CD8-positive, alpha-beta memory T cell (primary cell): Measurements from ENCODE around the gene TMBIM1. TPM values are rescaled to one million over a fixed set of nuclear protein-coding genes. Genes with fewer than 3 reads are reported as not detected.

Experiments
- CTCF ChIA-PET: fragments of 350-600 bp; sonication (Branson Sonifier 250); formaldehyde crosslinking; loops from one replicate; lab custom pipeline; 2021; ENCODE audit warnings: antibody characterized with exemption; lab: Charles Lee
- POLR2A ChIA-PET: fragments of 350-600 bp; sonication (Branson Sonifier 250); formaldehyde crosslinking; loops from one replicate; lab custom pipeline; 2021; ENCODE audit warnings: antibody characterized with exemption; lab: Charles Lee
- DNase-seq, 5 donors: peaks; one replicate each; pipeline versions ENCODE4 v3.0.0 to v3.0.0-alpha.2; 2020 to 2022; ENCODE audit warnings: mixed read lengths in 1 of 5
- H3K27ac ChIP-seq: one replicate; pipeline ENCODE4 v1.7.0; 2013; ENCODE audit warnings: low read depth, mild to moderate bottlenecking, low read length, moderate library complexity
- H3K27me3 ChIP-seq: 2 replicates; pipeline ENCODE4 v1.7.0; 2013; ENCODE audit warnings: low read length, mild to moderate bottlenecking; ENCODE audit not compliant: insufficient read depth, poor library complexity, severe bottlenecking
- H3K36me3 ChIP-seq: 2 replicates; pipeline ENCODE4 v1.7.0; 2013; ENCODE audit warnings: mild to moderate bottlenecking, low read length, moderate library complexity; ENCODE audit not compliant: insufficient read depth
- H3K4me1 ChIP-seq: 2 replicates; pipeline ENCODE4 v1.7.0; 2013; ENCODE audit warnings: mild to moderate bottlenecking, low read length, moderate library complexity; ENCODE audit not compliant: insufficient read depth
- H3K4me3 ChIP-seq: 2 replicates; pipeline ENCODE4 v1.7.0; 2013; ENCODE audit warnings: mild to moderate bottlenecking, low read length
- H3K9me3 ChIP-seq: 2 replicates; pipeline ENCODE4 v1.7.0; 2013; ENCODE audit warnings: mild to moderate bottlenecking, low read length
- H3K27ac Mint-ChIP-seq, 8 donors: one replicate each; pipeline ENCODE4 v1.8.0; 2020 to 2021; ENCODE audit warnings: mixed read lengths in 8 of 8, mild to moderate bottlenecking in 6 of 8, inconsistent platforms in 3 of 8, moderate library complexity in 3 of 8
- H3K27me3 Mint-ChIP-seq, 2 donors: one replicate each; pipeline ENCODE4 v1.8.0; 2020 to 2021; ENCODE audit warnings: mixed read lengths in 2 of 2, mild to moderate bottlenecking in 1 of 2, moderate library complexity in 1 of 2
- H3K36me3 Mint-ChIP-seq, 3 donors: one replicate each; pipeline ENCODE4 v1.8.0; 2020 to 2021; ENCODE audit warnings: mixed read lengths in 3 of 3, inconsistent platforms in 1 of 3, mild to moderate bottlenecking in 1 of 3
- H3K4me1 Mint-ChIP-seq, 3 donors: one replicate each; pipeline ENCODE4 v1.8.0; 2020 to 2021; ENCODE audit warnings: mixed read lengths in 3 of 3, inconsistent platforms in 1 of 3, mild to moderate bottlenecking in 1 of 3
- H3K4me3 Mint-ChIP-seq, 7 donors: one replicate each; pipeline ENCODE4 v1.8.0; 2020 to 2021; ENCODE audit warnings: mixed read lengths in 7 of 7, mild to moderate bottlenecking in 6 of 7, moderate library complexity in 4 of 7, inconsistent platforms in 2 of 7
- H3K9me3 Mint-ChIP-seq, 5 donors: one replicate each; pipeline ENCODE4 v1.8.0; 2020 to 2022; ENCODE audit warnings: mixed read lengths in 5 of 5, mild to moderate bottlenecking in 3 of 5, moderate library complexity in 2 of 5, inconsistent platforms in 1 of 5
- polyA plus RNA-seq: library from polyadenylated mRNA; unstranded; fragments of 300-500 nt; fragmentation: Illumina TruSeq; gene quantifications from one replicate; pipeline ENCODE4 v1.2.3, GENCODE V29; 2021
- total RNA-seq, 2 experiments: library from RNA; stranded (reverse); gene quantifications; one replicate each; pipeline ENCODE4 v1.2.3, GENCODE V29; 2021

Gene TMBIM1
- total and polyA plus RNA-seq, 3 experiments from 2014 or later: 82.3 to 149 (median 92.3) TPM

DNA sequence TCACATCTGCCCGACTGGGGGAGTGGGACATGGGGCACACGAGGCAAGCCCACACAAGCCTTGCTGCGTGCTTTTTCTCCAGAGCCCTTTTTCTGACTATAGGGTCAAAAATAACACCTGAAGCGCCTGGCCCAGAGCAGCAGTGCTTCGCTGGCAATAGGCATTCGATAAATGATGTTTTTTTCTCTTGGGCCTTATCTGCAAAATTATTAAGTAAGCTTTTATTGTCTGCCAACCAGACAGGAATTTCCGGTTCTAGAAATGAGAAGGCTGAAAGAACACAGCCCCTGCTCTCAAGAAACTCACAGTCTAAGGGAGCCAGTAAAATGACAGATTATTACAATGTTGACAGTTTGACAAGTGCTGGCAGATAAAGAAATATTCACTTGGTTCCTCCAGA, 2.7 kb upstream of the TMBIM1 start:
- Mint-ChIP-seq H3K27me3 (no peaks in the 10 kb centered on the region), H3K36me3 (peaks cover 0 to 12% (median 0%) of the 10 kb centered on the region in 3 donors), H3K4me3 (peak overlapping the region in 1 of 7 donors; percentile 90), H3K9me3 (no peaks in the 10 kb centered on the region), H3K4me1 (peaks cover 24 to 43% (median 34%) of the 10 kb centered on the region in 3 donors), H3K27ac (peak overlapping the region in 3 of 8 donors; percentile 25 to 79 (median 33))
- Histone ChIP-seq H3K27ac (no peak overlapping the region), H3K9me3 (no peaks in the 10 kb centered on the region), H3K4me1 (peaks cover 33% of the 10 kb centered on the region), H3K27me3 (no peaks in the 10 kb centered on the region), H3K36me3 (no peaks in the 10 kb centered on the region), H3K4me3 (no peak overlapping the region)
- CTCF ChIA-PET: interaction anchor here (1.0 to 8.3 kb wide), 6 partner anchors 8 to 101 kb away, joined by 3 to 144 read pairs (median 6); partner anchors contain the start of genes AAMP, CATIP and PNKD
- POLR2A ChIA-PET: interaction anchor here (0.6 kb wide), 1 partner anchor 12 kb away, joined by 6 read pairs; no protein-coding TSS in a partner anchor
- DNase-seq: no peak

DNA sequence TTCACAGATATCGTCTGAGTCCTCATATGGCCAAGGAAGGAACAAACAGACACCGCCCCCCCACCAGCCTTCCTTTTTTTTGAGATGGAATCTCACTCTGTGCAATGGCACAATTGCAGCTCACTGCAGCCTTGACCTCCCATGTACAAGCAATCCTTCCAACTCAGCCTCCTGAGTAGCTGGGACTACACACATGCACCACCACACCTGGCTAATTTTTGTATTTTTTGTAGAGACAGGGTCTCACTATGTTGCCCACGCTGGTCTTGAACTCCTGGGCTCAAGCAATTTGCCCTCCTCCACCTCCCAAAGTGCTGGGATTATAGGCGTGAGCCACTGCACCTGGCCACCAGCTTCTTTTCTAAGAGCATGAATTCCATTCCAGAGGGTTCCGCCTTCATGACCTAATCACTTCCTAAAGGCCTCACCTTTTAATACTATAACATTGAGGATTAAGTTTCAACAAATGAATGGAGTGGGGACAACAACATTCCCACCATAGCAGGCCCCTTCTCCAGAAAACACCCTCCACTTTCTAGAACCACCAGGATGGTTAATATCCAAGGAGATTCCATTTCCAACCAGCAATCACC, 2.2 kb upstream of the TMBIM1 start:
- Histone ChIP-seq H3K9me3 (no peaks in the 10 kb centered on the region), H3K27me3 (no peaks in the 10 kb centered on the region), H3K36me3 (no peaks in the 10 kb centered on the region), H3K27ac (no peak overlapping the region), H3K4me1 (peaks cover 38% of the 10 kb centered on the region), H3K4me3 (no peak overlapping the region)
- ChIA-PET POLR2A (no interaction called here), CTCF (interaction anchor here (1.8 to 8.3 kb wide), 4 partner anchors 8 to 101 kb away, joined by 6 to 144 read pairs (median 44); partner anchors contain the start of genes AAMP, CATIP and PNKD)
- peak overlapping the region in 3 of 8 donors; percentile 41 to 99 (median 63) for H3K27ac Mint-ChIP-seq
- peak overlapping the region in 2 of 7 donors; percentile 16 to 90 for H3K4me3 Mint-ChIP-seq
- peaks cover 29 to 48% (median 39%) of the 10 kb centered on the region in 3 donors for H3K4me1 Mint-ChIP-seq
- peaks cover 0 to 16% (median 0%) of the 10 kb centered on the region in 3 donors for H3K36me3 Mint-ChIP-seq
- H3K27me3 Mint-ChIP-seq: no peaks in the 10 kb centered on the region
- no peak for DNase-seq
- H3K9me3 Mint-ChIP-seq: no peaks in the 10 kb centered on the region

DNA sequence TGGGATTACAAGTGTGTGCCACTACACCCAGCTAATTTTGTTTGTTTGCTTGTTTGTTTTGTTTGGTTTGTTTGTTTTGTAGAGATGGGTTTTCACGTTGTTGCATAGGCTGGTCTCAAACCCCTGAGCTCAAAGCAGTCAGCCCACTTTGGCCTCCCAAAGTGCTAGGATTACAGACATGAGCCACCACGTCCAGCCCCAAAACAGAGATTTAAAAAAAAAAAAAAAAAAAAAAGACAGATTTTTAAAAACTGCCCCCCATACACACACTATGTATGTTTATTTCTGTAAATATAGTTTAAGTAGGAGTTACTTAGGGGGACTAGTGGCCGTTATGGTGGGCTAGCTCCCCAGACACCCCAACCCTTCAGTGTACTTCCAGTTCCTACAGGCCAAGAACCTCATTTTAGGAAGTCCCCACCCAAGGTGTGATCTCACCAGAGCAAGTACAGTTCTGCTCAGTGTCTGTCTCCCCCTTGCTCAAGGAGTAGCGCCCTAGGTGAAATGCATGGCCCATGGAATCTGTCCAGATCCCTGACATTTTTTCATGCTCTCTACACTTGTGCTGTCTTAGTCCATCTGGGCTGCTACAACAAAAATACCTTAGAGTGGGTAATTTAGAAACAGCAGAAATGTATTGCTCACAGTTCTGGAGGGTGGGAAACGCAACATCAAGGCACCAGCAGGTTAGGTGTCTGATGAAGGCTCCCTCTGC, 1.6 kb upstream of the TMBIM1 start:
- peak overlapping the region in 3 of 7 donors; percentile 28 to 90 (median 41) for H3K4me3 Mint-ChIP-seq
- H3K9me3 Mint-ChIP-seq: no peaks in the 10 kb centered on the region
- H3K36me3 Mint-ChIP-seq: peaks cover 0 to 16% (median 0%) of the 10 kb centered on the region in 3 donors
- CTCF ChIA-PET: interaction anchor here (0.7 to 8.3 kb wide), 8 partner anchors 7 to 107 kb away, joined by 3 to 144 read pairs (median 13); partner anchors contain the start of genes AAMP, CATIP, CTDSP1 and PNKD
- no peaks in the 10 kb centered on the region for H3K36me3 ChIP-seq
- H3K27me3 Mint-ChIP-seq: no peaks in the 10 kb centered on the region
- peaks cover 34 to 53% (median 45%) of the 10 kb centered on the region in 3 donors for H3K4me1 Mint-ChIP-seq
- H3K9me3 ChIP-seq: no peaks in the 10 kb centered on the region
- H3K27ac Mint-ChIP-seq: peak overlapping the region in 7 of 8 donors; percentile 19 to 99 (median 88)
- no peak overlapping the region for H3K27ac ChIP-seq
- no peak overlapping the region for H3K4me3 ChIP-seq
- H3K27me3 ChIP-seq: no peaks in the 10 kb centered on the region
- POLR2A ChIA-PET: interaction anchor here (0.6 to 0.7 kb wide), 2 partner anchors 62 to 279 kb away, joined by 4 to 8 read pairs; no protein-coding TSS in a partner anchor
- H3K4me1 ChIP-seq: peaks cover 44% of the 10 kb centered on the region
- DNase-seq: no peak

DNA sequence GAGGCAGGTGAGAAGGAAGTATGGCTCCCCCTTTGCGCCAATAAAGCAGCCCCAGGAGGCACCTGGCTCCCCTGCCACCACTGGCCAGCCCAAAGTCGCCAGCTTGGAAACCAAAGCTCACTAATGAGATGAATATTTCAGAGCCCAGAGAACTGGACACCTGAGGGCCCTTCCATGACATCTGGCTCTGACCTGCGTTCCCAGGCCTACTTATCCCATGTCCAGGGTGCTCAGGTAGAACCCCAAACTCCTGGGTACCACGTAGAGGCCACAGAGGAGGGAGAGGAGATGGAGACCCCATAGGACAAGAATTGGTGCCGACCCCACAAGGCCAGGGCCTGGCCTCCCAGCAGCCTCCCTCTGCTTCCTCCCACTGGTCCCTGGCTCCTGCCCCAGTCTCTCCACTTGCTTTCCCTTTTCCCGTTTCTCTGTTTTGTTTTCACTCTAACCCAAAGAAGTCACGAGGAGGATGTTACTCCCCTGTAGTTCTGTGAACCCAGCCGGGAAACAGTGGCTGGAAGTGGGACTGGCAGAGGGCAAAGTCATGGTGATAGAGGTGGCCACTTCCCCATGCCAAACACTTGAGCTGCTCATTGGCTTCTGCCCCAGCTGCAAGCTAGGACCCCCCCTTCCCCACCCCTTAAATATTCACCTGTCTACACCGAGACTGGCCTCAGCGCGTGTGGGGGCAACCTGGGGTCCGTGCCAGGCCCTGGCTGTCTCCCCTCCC, 820 bp downstream of the TMBIM1 start:
- ChIA-PET POLR2A (interaction anchor here (0.7 to 2.2 kb wide), 5 partner anchors 17 to 76 kb away, joined by 3 to 10 read pairs (median 3); partner anchors contain the start of genes AAMP and PNKD), CTCF (interaction anchor here (0.9 to 8.3 kb wide), 14 partner anchors 9 to 242 kb away, joined by 3 to 144 read pairs (median 7); partner anchors contain the start of genes AAMP, ARPC2, CATIP and CTDSP1)
- peaks cover 65% of the 10 kb centered on the region for H3K4me1 ChIP-seq
- H3K27ac Mint-ChIP-seq: peak overlapping the region; percentile 88 to 99 (median 98)
- DNase-seq: no peak
- H3K27me3 ChIP-seq: no peaks in the 10 kb centered on the region
- peak overlapping the region; percentile 84 for H3K27ac ChIP-seq
- no peaks in the 10 kb centered on the region for H3K9me3 ChIP-seq
- no peaks in the 10 kb centered on the region for H3K27me3 Mint-ChIP-seq
- no peaks in the 10 kb centered on the region for H3K9me3 Mint-ChIP-seq
- H3K36me3 ChIP-seq: no peaks in the 10 kb centered on the region
- H3K4me3 Mint-ChIP-seq: peak overlapping the region; percentile 88 to 94 (median 92)
- peaks cover 54 to 75% (median 66%) of the 10 kb centered on the region in 3 donors for H3K4me1 Mint-ChIP-seq
- peak overlapping the region; percentile 83 for H3K4me3 ChIP-seq
- H3K36me3 Mint-ChIP-seq: peaks cover 0 to 19% (median 0%) of the 10 kb centered on the region in 3 donors

DNA sequence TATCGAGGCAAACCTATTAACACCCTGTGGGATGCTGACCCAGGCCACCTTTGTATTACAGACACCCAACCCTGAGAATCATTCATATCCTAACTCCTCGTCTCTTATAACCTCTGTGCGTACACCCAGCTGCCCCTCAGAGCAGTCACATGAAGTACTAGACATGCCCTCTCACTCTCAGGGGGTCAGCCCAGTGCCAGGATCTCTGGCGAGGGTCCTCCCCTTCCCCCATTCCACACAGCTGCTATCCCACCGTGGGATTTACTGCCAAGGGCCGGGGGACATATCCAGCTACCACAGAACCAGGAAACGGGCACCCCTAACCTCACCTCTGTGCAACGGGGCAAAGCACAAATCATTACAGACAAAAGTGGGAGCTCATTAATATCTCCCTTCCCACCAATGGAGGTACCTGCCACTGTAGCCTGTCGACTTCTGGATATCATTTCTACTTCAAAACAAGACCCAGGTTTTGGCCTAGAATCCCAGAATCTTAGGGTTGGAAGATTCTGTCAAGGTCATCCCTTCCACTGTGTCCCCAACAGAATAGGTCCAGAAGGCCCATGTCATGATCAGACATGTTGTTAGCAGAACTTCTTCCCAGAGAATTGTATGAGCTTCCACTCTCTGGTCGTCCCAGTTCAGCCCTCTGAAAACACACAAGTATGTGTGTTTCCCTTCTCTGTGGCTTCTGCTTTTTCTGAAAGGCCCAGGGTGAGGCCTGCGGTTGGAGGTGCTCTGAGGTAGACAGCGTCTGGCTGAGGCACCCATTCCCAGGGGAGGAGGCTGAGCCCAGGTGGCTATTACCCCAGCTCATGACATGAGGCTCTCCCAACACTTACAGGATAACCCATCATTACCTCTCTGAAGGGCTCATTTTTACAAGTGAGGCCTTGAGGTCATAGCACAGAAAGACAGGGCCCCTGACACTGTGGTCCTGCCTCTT, 1.7 kb downstream of the TMBIM1 start:
- H3K4me3 ChIP-seq: peak overlapping the region; percentile 83
- no peaks in the 10 kb centered on the region for H3K9me3 ChIP-seq
- peaks cover 63 to 84% (median 75%) of the 10 kb centered on the region in 3 donors for H3K4me1 Mint-ChIP-seq
- H3K4me1 ChIP-seq: peaks cover 74% of the 10 kb centered on the region
- H3K36me3 Mint-ChIP-seq: peaks cover 0 to 21% (median 0%) of the 10 kb centered on the region in 3 donors
- DNase-seq: peak; percentile 50 to 74 (median 57)
- H3K27me3 Mint-ChIP-seq: no peaks in the 10 kb centered on the region
- H3K9me3 Mint-ChIP-seq: no peaks in the 10 kb centered on the region
- H3K4me3 Mint-ChIP-seq: peak overlapping the region; percentile 88 to 94 (median 92)
- H3K27ac Mint-ChIP-seq: peak overlapping the region; percentile 89 to 99 (median 98)
- H3K27ac ChIP-seq: peak overlapping the region; percentile 84
- H3K27me3 ChIP-seq: no peaks in the 10 kb centered on the region
- ChIA-PET POLR2A (interaction anchor here (1.0 to 2.2 kb wide), 3 partner anchors 16 to 20 kb away, joined by 3 to 10 read pairs (median 5); partner anchors contain the start of genes AAMP and PNKD), CTCF (interaction anchor here (0.9 to 8.3 kb wide), 13 partner anchors 8 to 243 kb away, joined by 3 to 144 read pairs (median 8); partner anchors contain the start of genes AAMP, ARPC2, CATIP and CTDSP1)
- H3K36me3 ChIP-seq: no peaks in the 10 kb centered on the region

DNA sequence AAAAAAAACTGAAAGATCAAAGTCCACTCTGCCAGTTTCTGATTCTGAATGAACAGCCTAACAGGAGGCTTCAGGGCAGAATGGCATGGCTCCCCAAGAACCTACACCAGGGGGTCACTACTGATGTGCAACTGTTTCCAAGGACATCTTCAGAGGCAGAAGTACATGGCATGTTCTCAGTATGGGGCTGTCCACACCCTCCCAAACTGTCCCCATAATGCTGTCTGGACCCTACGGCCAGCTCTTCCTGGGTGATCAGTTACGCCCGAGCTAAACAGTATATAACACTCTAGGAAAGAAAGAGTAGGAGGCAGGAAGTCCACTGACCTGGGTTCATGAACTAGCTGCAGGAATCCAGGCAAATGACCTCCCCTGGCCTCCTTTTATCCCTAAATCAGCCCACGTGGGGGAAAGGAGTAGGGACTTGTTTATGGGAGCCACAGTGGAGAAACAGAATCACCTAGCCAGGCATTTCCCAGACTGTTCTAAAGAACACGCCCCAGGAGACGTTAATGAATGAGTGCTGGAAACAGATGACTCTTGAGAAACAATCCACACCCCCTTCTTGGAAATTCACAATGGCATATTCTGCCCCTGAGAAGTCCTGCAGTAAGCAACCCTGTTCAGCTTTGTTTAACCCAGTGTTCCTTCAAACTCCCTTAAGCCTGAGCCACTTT, 2.5 kb downstream of the TMBIM1 start:
- POLR2A ChIA-PET: interaction anchor here (2.0 to 4.3 kb wide), 3 partner anchors 18 to 19 kb away, joined by 5 to 41 read pairs (median 10); partner anchors contain the start of genes AAMP and PNKD
- H3K9me3 Mint-ChIP-seq: no peaks in the 10 kb centered on the region
- Histone ChIP-seq H3K9me3 (no peaks in the 10 kb centered on the region), H3K27me3 (no peaks in the 10 kb centered on the region), H3K27ac (peak overlapping the region; percentile 84), H3K36me3 (no peaks in the 10 kb centered on the region), H3K4me1 (peaks cover 82% of the 10 kb centered on the region), H3K4me3 (peak overlapping the region; percentile 83)
- peak overlapping the region; percentile 88 to 94 (median 92) for H3K4me3 Mint-ChIP-seq
- peak overlapping the region; percentile 89 to 99 (median 98) for H3K27ac Mint-ChIP-seq
- no peaks in the 10 kb centered on the region for H3K27me3 Mint-ChIP-seq
- no peak for DNase-seq
- peaks cover 71 to 88% (median 77%) of the 10 kb centered on the region in 3 donors for H3K4me1 Mint-ChIP-seq
- CTCF ChIA-PET: interaction anchor here (2.0 to 8.3 kb wide), 8 partner anchors 11 to 176 kb away, joined by 5 to 144 read pairs (median 18); partner anchors contain the start of genes AAMP, ARPC2, CATIP and CTDSP1
- H3K36me3 Mint-ChIP-seq: peaks cover 0 to 22% (median 0%) of the 10 kb centered on the region in 3 donors
